HG03097 (cell line): ENCODE data around the gene PI4KA.
"Not testable (repeated sequence)": the region's sequence is repeated elsewhere in the genome, so short reads cannot be mapped to it uniquely, and the experiment has no call there.

Experiments used
- ATAC-seq: cut with Tn5 transposase; IDR thresholded peaks from one replicate; pipeline ENCODE4 v1.9.1; 2021; ENCODE audit not compliant: unreplicated experiment, low FRiP score

Gene PI4KA

DNA sequence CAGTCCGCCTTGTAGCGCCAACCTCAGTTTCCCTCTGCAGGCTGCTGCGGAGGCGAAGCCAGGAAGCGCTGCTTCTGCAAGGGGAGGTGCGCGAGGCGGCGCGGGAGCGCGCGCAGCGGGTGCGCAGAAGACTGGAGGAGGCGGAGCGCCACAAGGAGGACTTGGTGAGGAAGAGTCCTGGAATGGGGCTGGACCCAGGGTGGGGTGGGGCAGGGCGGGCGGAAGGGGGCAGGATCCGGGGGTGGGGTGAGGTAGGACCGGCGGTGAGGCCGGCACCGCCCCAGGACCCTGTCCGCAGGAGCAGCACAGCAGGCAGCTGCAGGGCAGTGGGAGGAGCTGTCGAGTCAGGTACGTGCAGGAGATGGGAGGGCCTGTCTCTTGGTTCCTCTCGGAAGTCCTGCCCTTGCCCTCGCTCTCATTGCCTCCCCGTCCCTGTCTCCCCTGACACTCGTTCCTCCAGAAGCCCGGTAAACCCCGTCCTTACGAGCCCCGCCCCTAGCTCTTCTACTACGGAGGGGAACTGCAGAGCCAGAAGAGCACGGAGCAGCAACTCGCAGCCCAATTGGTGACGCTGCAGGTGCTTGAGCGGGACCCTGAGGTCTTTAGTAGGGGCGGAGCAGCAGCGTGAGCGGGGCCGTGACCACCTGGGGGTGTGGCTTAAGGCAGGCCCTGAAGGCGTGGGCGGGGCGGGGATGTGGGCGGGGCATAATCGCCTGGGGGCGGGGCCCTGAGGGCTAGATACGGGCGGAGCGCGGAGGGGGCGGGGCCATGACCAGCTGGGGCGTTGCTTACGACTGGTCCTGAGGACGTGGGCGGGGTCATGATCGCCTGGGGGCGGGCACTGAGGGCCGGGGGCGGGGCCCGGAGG is 155.8 kb downstream of the PI4KA start:
- peak; percentile 62 for ATAC-seq

DNA sequence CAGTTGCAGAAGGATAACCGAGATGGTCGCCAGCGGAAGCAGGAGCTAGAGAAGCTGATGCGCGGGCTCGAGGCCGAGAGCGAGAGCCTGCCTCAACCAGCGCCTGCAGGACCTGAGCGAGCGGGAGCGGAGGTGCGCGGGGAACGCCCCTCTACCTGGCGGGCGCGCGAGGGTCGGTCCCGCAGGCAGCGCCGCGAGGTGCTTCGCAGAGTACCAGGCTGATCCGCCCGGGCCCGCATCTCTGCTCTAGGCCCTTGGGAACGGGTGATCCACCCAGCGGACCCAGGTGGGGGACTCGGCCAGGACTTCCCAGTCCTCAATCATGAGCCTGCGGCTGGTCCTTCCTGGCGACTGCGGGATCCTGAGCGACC is 156.5 kb downstream of the PI4KA start:
- peak; percentile 35 for ATAC-seq

DNA sequence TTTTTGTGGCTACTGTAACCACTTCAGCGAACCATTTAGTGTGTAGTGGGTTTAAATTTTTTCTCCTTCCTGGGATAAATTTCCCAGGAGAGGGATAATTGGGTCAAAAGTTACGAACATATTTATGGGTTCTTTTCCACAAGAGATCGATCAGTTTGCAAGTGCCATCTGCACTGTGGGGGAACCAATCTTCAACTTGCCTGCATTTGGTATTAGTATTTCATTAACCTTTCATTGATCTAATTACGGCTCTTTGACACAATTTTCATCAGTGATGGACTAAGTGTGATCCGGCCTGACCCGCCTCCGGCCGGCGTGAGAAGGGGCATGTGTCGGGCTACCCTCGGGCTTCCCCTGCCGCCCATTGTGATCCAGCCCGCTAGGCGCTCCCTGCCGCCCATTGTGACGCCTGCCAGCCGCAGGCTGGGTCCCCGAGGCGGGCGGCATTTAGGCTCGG is 156.9 kb downstream of the PI4KA start:
- ATAC-seq = not testable (repeated sequence)

DNA sequence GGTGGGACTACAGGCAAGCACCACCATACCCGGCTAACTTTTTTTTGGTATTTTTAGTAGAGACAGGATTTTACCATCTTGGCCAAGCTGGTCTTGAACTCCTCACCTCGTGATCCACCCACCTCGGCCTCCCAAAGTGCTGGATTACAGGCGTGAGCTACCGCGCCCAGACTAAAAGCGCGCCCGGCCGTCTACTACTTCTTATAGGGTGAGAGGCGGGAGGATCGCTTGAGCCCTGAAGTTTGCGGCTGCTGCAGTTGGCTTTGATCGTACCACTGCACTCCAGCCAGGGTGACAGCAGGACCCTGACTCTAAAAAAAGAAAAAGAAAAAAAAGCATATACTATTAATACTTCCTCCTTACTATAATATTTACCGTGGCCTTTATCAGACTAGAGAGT is 158.3 kb downstream of the PI4KA start:
- not testable (repeated sequence) for ATAC-seq

DNA sequence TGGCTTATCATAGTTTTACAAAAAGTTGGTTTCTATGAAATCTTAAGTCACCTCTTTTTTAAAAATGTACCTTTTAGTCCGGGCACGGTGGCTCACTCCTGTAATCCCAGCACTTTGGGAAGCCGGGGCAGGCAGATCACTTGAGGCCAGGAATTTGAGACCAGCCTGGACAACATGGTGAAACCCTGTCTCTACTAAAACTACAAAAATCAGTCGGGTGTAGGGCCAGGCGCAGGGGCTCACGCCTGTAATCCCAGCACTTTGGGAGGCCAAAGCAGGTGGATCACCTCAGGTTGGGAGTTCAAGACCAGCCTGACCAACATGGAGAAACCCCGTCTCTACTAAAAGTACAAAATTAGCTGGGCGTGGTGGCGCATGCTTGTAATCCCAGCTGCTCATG is 158.8 kb downstream of the PI4KA start:
- ATAC-seq = not testable (repeated sequence)

DNA sequence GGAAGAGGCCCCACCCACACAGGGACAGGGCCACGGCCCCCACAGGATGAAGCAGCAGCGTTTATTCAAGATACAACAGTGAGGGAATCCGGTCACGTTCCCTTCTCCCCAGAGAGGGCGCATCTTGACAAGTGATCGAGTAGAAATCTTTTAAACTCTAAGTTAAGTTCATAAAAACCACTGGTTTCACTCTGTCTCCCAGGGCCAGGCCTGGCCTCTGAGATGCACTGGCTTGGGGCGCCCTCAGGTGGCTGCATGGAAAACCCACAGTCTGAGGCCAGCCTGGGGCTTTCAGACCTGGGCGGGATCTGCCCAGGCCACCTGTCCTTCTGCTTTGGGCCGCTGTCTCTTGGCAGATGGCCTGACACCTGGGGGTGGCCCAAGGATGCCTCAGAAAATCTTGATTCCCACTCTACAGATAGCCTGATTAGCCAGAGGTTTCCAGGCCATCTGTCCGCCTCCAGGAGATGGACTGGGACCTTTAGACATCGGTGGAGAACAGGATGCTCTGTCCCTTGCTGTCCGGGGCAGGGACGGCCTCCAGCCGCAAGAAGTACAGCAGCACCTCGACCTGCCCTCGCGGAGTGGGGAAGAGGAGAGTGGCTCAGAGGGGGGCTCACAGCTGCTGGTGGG is 161.0 kb downstream of the PI4KA start:
- ATAC-seq = not testable (repeated sequence)

DNA sequence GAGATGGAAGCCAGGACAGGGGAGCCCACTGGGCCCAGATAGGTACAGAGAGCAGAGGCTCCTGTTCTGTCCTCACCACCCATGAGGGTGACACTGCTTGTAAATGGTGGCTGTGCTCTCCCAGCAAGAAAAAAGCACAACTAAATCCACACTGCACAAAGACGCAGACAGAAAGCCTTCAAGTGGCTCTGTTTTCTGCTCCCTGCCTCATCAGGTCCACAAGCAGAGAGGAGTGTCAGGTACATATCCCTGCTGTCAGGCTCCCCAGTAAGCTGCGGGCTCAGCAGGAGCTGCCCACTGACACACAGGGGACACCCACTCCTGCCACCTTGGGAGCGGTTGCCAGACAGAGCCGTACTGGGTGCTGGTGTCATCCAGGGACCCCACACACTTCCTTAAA is 162.6 kb downstream of the PI4KA start:
- ATAC-seq = not testable (repeated sequence)

DNA sequence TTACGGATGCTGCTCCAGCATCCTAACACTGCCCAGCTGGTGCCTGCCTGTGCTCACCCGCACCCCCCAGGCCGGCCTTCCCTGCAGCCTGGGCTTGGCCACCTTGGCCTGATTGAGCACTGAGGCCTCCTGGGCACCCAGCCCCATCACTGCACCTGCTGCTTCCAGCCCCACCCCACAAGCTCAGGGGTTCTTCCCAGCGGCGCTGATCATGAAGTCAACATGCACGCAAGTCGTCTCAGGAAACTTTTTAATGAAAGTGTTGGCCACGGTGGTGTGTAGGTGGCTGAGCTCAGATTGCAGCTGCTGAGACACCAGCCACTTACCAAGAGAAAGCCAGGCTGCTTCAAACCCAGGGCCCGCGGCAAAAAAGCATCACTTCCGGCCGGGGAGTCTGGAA is 163.4 kb downstream of the PI4KA start:
- not testable (repeated sequence) for ATAC-seq

DNA sequence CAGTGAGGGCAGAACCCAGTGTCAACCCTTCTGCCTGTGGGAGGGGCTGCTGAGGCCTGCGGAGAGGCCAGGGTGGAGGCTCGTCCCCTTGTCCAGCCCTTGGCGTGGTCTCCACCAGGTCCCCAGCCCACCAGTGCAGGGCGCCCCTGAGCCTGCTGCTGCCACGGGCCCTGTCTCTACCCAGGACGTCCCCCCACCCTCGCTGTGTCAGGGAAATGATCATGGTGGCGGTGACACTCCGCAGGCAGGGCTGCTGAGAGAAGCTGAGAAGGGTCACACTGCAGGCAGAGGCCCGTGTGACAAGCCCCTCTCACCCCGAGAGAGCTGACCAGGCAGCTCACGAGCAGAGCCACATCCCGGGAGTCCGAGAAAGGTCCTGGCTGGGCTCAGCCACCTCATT is 164.4 kb downstream of the PI4KA start:
- ATAC-seq = not testable (repeated sequence)

DNA sequence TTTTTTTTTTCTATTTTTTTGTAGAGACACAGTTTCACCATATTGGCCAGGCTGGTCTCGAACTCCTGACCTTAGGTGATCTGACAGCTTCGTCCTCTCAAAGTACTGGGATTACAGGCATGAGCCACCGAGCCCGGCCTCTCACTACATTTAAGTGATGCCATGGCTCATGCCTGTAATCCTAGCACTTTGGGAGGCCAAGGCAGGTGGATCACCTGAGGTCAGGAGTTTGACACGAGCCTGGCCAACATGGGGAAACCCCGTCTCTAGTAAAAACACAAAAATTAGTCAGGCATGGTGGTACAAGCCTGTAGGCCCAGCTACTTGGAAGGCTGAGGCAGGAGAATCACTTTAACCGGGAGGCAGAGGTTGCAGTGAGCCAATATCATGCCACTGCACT is 165.7 kb downstream of the PI4KA start:
- ATAC-seq = not testable (repeated sequence)

DNA sequence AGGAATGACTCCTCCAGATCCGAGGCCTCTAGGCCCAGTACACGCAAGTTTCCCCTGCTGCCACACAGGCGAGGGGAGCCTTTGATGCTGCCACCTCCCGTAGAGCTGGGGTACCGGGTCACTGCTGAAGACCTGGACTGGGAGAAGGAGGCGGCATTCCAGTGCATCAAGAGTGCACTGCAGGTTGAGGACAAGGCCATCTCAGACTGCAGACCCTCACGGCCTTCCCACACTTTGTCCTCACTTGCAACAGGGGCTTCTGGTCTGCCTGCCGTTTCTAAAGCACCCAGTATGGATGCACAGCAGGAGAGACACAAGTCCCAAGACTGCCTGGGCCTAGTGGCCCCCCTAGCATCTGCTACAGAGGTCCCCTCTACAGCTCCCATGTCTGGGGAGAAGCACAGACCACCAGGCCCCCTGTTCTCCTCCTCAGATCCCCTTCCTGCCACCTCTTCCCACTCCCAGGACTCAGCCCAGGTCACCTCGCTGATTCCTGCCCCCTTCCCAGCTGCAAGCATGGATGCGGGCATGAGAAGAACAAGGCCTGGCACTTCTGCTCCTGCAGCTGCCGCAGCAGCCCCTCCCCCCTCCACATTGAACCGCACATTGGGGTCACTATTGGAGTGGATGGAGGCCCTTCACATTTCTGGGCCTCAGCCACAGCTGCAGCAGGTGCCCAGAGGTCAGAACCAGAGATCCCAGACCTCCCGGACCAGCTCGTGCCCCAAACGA is 167.9 kb downstream of the PI4KA start:
- ATAC-seq = not testable (repeated sequence)

DNA sequence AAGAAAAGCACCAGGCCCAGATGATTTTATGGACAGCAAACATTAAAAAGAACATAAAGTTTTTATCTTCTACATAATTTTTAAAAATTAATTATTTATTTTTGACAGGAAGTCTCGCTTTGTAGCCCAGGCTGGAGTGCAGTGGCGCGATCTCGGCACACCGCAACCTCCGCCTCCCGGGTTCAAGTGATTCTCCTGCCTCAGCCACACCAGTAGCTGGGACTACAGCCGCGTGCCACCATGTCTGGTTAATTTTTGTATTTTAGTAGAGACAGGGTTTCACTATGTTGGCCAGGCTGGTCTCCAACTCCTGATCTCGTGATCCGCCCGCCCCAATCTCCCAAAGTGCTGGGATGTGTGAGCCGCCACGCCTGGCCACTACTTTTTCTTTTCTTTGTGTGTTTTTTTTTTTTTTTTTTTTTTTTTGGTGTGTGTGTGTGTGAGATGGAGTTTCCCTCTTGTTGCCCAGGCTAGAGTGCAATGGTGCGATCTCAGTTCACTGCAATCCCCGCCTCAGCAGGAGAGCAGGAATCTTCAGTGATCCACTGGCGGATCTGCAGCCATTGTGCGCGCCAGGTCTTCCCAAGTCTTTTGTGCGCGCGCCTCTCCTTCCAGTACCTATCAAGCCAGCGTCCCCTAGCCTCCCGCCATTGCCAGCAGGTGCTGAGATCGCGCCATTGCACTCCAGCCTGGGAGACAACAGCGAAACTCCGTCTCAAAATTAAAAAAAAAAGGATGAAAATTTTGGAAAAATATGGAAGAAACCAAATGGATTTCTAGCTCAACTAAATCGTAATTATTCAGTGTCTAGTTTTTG is 171.0 kb downstream of the PI4KA start:
- ATAC-seq = not testable (repeated sequence)

DNA sequence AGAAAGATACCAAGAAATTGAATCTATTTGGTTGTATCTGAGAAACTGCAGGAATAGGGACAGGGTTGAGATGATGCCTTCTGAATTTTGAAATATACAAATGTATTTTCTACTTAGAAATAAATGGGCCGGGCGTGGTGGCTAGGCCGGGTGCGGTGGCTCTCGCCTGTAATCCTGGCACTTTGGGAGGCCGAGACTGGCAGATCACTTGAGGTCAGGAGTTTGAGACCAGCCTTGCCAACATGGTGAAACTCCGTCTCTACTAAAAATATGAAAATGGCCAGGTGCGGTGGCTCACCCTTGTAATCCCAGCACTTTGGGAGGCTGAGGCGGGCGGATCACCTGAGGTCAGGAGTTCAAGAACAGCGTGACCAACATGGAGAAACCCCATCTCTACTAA is 172.8 kb downstream of the PI4KA start:
- ATAC-seq = not testable (repeated sequence)

DNA sequence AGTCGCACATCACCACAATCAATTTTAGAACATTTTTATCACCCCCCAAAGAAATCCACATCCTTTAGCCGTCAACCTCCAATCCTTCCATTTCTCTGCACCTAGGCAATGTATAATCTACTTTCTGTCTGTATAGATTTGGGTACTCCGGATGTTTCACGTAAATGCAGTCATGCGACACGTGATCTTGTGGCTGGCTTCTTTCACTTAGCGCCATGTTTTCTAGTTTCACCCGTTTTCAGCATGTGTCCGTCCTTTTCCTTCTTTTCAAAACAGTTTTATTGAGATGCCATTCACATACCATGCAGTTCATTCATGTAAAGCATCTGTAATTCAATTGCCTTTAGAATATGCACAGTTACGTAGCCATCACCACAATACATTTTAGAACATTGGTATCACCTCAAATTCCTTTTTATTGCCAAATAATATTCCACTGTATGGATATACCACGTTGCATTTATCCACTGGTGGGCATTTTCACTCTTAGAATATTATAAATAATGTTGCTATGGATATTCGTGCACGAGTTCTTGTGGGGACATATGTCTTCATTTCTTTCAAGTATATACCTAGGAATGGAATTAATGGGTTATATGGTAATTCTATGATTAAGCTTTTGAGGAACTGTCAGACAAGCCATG is 179.7 kb downstream of the PI4KA start:
- not testable (repeated sequence) for ATAC-seq

DNA sequence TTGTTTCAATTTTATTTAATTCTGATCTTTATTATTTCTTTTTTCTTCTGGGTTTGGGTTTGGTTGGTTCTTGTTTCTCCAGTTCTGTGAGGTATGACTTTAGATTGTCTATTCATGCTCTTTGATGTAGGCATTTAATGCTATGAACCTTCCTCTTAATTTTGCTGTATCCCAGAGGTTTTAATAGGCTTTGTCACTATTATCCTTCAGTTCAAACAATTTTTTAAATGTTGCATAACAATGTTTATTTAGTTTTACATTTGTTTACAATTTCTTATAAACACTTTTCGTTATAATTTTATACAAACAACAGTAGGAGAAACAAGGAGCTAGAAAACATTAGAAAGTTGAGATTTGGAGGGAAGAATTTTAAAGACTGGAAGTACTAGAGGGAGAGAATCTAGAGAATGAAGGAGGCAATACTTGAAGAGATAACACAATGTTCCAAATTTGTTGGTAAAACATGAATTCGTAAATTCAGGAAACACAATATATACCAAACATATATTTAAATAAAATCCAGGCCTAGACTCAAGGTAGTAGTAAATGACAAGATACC is 180.8 kb downstream of the PI4KA start:
- ATAC-seq = no peak

DNA sequence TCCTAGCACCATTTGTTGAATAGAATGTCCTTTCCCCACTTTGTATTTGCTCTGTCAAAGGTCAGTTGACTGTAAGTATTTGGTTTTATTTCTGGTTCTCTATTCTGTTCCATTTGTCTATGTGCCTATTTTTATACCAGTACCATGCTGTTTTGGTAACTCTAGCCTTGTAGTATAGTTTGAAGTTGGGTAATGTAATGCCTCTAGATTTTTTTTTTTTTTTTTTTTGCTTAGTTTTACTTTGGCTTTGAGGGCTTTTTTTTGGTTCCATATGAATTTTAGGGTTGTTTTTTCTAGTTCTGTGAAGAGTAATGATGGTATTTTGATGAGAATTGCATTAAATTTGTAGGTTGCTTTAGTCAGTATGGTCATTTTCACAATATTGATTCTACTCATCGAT is 183.0 kb downstream of the PI4KA start:
- not testable (repeated sequence) for ATAC-seq

DNA sequence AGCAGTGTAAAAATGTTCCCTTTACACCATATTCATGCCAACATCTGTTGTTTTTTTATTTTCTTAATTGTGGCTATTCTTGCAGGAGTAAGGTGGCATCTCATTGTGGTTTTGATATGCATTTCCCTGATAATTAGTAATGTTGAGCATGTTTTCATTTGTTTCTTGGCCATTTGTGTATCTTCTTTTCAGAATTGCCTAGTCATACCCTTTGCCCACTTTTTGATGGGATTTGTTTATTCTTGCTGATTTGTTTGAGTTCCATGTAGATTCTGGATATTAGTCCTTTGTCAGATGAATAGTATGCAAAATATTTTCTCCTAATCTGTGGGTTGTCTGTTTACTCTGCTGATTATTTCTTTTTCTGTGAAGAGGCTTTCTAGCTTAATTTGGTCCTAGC is 183.6 kb downstream of the PI4KA start:
- ATAC-seq = no peak

DNA sequence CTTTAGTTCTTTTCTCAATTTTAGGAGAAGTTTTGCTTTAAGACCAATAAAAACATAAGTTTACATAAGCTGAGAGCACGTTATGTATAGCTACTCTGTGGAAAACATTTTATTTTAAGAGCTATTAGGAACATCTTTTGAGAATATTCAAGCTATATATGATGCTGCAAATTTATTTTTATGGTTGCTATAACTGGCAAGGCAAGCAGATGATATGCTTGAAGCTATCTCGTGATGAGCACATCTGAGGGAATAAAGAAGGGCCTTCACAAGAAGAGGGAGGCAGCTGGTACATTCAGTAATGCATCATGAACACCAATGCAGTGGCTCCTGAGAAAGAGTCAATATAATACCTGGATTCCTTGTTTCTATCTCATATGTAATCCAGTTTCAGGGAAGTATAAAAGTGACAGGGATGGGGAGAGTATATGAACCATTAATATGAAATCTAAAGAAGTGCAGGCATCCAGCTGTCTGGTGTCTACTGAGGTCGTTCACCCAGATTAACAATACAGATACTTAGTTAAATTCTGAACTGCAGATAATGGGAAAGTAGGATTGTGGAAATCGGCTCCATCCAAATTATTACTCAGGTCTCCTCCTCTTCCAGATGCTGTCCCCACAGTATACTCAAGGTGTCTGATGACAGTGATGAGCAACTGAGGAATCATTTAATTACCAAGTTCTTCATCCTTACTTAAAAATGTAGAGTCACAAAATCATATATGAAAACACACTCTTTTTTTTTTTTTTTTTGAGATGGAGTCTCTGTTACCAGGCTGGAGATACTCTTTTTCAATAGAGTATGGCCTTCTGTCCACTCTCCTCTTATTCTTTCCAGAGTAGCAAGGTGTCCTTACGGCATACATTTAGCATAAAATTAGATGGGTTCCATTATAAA is 185.1 kb downstream of the PI4KA start:
- no peak for ATAC-seq

DNA sequence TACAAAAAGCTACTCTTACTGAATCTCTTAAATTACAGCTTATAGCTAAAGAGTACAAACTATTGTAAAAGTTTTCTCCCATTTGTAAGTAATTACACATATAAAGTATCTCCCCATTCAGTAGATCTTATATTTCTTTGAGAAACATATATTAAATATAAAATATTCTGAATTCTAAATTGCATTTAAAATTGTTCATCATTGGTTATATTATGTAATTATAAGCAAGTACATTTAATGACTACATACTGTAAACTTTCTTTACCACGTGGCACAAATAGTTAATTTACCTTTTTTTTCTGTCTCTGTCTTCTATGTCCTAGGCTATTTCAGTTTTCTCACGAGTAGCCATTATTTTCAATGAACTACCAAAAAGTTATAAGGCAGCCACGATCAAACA is 185.9 kb downstream of the PI4KA start:
- ATAC-seq = no peak
